Activated CD4-positive, alpha-beta T cell treated with anti-CD3 and anti-CD28 coated beads, Interleukin-2, Interleukin-4, amounts not matched to agents 100 ng/mL and 50 ng/mL, durations not matched to agents 16 hours and 8 hours (primary cell): ENCODE data around the gene CLUH.
"Not testable (repeated sequence)": the region's sequence is repeated elsewhere in the genome, so short reads cannot be mapped to it uniquely, and the experiment has no call there.

Experiments
- DNase-seq: peaks from one replicate; pipeline ENCODE4 v3.0.0-alpha.2; 2020; ENCODE audit warnings: low spot score

The CLUH gene

DNA sequence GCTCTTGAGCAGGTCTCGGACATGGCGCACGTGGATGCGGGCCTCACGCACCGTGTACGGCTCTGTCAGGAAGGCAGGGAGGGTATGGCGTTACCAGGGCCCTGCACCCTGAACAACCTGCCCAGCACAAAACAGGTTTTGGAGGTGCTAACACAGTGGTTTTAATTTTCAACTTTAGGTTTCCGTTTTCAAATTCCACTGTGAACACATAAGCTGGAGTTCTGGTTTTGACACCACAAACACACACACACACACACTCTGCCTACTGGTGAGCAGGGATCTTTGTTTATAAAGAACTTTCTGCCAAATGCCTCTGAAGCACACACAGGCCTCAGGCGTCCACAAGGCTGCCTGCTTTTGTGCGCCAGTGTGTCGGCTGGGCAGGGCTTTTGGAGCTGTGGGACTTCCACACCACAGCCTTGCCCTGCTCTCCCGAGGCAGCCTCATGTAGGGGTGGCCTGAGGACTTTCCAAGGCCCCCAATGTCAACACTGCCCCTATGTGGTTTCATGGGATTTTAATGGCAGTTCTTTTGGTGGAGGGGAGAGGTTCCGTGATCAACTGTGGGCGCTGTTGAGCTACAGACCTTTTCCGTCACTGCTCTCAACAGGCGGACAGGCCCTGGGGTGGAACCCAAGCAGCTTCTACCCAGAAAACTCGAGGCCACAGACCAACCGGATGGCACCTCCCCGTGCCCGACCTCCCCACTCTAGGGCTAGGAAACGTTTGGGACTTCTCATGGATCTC is 9.4 kb downstream of the CLUH start:
- DNase-seq: no peak

DNA sequence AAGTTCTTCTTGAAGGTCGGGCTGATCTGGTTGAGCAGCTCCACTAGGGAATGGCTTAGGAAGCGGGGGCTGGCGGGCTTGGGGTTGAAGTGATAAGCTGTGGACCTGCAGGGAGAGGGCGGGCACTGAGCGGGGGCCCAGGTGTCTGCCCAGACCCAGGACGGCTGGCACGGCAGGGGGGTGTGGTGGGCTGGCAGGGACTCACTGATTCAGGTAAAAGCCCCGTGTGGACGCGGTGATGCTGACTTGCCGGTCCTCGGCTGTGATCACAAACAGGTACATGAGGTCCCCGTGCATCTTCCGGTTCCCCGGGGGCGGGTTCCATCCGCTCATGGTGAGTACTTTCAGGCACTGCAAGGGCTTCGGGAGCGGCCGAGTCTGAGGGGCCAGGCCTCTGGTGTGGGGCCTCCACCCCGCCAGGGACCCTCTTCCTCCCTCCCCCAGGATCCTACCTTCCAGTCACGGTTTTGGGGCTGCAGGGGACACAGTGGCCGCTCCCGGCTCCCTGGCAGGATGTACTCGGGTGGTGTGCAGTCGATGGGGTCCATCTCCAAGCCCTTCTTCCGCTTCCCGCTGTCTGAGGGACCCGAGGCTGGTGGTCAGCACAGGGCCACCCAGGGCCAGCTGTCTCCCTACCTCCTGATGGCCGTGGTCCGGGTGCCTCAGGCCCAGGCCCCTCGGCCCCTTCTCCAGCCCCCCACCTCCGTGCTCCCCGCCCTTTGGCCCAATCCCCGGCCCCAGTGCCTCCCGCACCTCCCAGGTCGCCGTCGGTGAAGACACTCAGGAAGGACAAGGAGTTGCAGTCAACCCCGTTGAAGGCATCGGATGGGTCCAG is 10.2 kb downstream of the CLUH start:
- DNase-seq: no peak

DNA sequence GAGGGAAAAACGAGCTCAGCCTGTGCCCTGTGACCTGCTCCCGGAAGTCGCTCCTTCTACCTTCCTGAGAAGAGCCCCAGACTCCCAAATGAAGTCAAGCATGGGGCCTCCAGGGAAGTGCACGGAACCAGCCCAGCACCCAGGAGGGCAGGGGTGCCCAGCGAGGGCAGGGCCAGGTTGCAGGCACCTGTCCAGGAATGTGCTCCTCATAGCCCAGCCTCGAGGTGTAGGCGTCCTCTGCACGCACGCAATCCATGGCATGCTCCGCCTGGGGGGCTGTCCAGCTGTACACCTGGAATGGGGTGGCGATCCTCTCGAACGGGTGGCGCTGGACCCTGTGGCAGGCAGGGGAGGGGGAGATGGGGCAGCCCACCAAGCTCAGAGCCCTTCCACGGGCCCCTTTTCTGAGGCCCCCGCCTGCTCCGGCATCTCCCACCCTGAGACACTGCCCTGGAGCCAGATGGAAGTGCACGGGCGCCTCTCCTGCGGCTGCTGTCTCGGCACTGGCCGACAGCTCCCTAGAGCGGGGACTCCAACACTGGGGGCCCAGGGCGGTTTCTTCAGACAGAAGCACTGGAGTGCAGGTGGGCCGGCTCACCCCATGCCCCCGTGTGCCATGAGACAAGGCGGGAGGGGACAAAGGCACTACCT is 10.9 kb downstream of the CLUH start:
- DNase-seq: no peak

DNA sequence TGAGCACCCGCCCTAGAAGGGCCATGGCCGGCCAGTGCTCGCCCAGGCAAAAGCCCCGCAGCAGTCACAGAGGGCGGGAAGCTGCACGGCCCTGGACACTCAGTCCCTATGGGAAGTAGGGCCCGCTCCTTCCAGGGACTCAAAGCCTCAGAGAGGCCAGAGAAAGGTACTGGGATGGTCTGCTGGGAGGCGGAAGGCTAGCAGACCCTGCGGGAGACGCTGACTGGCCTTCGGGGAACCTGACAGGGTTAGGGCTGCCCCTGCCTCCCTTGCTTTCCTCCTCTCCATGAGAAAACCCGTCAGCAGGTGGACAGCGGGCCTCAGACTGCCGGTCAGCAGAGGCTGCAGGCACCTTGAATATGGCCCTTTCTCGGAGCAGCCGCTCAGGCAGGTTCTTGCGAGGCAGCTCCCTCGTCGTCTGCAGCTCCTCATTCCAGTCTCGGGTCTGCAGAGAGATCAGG is 11.5 kb downstream of the CLUH start:
- DNase-seq: no peak

DNA sequence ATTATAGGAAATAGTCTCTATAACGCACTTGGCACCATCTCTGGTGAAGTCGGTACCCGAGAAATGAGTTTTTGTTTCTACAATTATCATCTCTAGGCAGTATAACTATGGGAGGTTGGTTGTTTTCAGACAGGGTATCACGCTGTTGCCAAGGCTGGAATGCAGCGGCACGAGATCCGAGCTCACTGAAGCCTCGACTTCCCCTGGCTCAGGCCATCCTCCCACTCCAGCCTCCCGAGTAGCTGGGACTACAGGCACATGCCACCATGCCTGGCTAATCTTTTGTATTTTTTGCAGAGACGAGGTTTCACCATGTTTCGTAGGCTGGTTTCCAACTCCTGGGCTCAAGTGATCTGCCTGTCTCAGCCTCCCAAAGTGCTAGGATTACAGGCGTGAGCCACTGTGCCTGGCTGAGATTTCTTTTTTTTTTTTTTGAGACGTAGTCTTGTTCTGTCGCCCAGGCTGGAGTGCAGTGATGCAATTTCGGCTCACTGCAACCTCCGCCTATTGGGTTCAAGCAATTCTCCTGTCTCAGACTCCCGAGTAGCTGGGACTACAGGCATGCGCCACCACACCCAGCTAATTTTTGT is 12.3 kb downstream of the CLUH start:
- not testable (repeated sequence) for DNase-seq

DNA sequence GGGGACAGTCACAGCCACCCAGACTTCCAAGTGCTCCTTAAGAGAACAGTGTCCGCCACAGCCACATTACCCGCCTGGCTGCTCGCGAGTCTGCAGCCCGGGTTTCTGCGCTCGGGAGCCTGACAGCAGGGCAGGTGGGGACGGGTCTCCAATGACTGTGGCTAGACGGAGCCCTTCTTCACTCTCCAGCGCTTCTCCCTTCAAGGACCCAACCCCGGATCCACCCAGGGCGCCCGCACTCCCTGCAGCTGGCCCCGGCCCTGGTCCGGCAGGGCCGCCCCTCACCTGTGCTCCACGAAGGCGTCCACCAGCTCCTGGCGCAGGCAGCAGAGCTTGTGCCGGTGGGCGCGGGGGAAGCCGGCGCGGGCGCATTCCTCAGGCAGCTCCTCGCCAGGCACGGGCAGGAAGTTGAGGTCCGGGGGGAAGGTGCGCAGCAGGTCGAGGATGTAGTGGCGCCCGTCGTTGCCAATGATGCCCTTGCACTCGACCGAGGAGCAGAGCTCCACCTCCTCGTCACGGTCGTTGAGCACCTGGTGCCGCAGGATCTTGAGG is 13.9 kb downstream of the CLUH start:
- no peak for DNase-seq

DNA sequence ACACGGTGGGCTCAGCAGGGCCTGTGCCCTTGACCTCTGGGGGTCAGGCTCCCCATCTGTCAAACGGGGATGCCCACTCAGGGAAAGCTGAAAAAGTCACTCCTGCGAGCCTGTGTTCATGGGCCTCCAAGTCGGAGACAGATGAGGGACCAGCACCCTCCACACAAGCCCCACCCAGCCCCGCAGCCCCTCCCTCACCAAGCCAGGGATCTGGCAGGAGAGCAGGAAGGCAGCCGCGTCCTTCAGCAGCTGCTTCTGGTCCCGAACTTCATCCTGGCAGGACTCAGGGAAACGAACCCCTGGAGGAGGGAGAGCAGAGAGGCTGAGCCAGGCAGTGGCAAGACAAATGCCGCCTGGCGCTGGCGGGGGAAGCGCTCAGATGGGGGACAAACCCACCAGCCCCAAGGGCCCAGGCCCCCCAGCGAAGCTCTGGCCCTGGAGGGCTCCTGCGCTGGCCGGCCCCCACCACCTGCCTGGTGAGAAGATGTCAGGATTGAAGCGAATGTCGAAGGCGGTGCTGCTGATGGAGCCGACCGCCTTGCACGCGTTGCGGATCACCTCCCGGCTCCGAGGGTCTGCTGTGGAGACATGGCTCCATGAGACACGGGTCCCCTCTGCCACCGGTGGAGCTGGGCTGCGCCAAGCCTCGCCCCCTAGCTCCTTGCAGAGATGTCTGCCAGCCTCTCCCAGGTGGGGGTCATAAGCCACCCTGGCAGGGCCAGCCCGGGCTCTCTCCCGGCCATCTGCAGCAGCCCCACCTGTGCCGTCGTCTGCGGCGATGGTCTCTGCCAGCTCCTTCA is 15.4 kb downstream of the CLUH start:
- DNase-seq: no peak

DNA sequence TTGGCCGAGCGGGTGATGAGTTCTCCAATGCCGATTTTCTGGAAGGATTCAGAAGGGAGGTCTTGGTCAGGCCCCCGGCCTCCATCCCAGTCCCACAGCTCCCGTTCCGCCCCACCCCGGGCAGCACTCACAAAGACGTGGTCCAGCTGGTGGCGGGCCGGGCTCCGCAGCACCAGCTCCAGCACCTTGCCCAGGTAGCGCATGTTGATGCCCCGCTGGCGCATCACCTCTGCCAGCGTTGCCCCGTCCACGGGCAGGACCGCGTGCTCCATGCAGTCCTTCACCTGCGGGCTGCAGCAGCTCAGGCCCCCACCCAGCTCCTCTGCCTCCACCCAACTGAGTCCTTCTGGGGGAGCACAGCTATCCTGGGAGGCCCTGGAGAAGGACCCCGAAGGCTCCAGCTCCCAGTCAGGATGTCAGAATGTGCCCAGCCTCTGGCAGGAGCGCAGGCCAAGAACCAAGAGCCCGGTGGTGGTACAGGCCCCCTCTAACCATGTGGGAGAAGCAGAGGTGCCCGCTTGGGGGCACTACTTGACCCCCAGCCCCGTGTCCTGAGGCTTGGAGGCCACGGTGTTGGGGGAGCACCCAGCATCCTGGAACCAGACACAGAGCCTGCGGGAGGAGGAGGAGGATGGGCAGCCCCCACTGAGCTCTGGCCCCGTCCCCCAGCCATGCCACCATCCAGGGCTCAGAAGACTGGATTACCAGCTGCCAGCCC is 16.2 kb downstream of the CLUH start:
- no peak for DNase-seq

DNA sequence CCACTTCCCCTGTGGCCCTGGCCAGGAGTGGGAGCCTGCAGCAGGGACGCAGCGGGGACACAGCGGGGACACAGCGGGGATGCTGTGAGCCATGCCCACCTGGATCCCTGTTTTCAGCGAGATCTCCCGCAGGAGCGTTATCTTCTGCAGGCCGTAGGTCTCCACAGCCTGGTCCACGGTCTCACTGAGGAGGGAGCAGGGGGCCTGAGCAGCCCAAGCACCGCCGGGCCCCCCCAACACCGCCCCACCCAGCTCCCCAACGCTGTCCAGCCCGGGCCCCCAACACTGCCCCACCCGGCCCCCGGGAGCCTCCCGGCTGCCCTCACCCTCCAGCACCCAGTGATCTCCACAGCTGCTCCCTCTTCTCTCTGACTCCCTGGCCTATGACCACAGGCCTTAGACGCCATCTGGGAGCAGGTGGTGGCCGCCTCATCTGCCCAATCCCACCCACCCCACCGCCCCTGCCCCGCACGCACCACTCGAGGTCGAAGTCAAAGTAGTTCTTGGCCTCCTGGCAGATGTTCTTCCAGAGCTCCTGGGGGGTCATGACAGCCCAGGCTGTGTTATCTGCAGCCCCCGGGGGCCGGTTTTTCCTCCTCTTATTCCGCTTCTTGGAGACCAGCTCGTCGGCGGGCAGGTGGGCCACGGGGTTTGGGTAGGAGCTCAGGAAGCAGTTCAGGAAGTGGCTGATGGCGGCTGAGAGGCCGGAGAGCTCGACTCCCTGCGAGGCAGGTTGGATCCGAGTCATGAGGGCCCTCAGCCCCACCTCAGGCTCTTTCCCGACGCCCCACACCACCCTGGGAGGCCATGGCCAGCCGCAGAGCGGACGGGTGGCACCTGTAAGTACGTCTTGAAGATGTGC is 17.0 kb downstream of the CLUH start:
- DNase-seq: no peak

DNA sequence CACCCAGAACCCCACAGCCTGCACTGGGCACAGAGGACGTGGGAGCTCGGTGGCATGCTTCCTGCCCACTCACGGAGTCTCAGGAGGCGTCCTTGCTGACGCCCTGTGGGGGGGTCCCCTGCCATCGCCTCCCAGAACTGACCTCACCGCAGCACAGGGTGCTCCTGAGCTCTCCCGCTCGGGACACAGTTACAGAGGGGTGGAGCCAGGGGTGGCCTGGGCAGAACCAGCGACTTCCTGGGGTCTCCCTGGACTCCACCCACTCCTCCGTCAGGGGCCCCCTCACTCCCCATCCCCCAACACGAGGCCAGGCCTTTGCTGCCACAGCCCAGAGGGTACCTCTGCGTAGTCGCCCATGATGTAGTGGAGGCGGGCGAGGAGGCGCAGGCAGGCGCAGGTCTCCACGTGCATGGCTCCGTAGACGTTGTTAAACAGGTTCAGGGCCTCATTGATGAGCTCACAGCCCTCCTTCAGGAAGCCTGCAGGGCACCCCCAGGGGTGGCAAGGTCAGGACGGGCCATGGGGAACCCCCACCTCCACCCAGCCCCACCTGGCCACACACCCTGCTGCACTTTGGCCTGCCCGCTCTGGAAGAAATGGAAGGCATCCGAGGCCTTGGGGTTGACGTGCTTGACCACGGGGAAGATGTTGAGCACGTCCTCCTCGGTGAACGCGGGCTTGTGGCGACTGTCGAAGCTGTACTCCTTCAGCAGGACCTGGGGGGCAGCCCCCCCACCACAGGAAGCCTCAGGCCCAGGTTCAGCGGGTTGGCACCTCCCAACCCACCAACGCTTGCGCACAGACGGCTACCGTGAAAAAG is 17.8 kb downstream of the CLUH start:
- DNase-seq: no peak

DNA sequence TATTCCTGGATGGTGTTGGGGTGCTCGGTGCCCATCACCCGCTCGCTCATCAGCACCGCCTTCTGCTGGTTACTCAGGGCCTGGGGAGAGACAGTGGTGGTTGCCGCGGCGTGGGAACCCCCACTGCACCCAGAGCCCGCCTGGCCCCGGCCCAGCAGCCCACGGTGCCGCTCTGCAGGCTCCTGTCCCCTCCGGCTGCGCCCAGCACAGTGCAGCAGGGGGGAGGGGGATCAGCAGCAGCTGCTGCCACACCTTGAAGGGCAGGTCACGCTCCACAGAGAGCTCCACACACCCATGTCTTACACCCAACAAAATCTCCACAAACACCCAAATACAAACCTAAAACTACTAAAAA is 18.8 kb downstream of the CLUH start:
- no peak for DNase-seq

DNA sequence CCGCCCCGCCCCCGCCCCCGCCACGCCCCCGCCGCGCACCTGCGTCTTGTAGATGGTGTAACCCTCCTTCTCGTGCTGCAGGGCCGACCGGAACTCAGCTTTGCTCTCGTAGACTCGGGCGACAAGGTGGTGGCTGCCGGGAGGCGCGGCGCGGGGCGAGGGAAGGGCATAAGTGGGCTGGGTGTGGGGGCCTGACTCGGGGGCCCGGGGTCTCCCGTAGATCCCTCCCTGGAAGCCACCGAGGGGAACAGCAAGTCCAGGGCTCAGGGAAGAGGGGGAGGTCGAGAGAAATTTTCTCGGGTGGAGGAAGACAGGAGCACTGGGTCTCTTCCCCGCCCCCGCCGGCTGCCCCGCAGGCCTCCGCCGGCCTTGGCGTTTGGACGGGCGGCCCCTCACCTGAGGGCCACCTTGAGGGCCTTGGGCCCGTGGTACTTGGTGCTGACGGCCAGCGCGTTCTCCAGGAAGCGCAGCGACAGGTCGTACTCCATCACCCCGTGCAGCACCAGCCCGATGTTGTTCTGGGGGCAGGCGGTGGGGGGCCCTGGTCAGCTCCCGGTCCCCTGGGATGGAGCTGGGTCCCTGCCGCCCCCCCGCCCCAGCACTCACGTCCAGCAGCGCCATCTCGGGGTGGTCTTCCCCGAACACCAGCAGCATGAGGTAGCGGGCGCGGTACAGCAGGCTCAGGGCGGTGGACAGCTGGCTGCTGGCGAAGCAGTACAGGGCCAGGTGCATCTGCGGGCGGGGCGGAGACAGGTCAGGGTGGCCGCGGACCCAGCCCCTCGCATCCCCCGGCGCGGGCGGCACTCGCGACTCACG is 19.4 kb downstream of the CLUH start:
- no peak for DNase-seq

DNA sequence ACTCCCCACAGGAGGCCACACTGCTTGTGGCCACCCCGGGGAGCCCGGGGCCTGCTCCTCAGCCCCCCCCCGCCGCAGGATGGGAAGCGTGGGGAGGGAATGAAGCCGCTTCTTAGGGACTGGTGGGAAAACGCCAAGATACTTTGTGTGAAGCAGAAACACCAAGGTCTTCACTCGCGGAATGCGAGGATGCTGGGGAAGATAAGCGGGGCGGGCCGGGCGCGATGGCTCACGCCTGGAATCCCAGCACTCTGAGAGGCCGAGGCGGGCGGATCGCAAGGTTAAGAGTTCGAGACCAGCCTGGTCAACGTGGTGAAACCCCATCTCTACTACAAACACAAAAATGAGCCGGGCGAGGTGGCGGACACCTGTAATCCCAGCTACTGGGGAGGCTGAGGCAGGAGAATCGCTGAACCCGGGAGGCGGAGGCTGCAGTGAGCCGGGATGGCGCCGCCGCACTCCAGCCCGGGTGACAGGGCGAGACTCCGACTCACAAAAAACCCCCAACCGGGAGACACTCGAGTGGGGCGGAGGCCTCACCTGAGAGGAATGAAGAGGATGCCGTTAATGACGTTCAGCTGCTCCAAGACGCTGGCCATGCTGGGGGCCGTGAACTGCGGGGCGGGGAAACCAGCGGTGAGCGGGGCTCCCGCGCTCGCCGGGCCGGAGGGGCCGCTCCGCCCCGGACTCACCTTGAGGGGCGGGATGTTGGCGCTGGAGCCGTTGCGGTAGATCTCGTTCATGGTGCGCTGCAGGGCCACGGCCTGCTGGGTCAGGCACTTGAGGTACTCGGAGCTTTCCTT is 20.3 kb downstream of the CLUH start:
- no peak for DNase-seq

DNA sequence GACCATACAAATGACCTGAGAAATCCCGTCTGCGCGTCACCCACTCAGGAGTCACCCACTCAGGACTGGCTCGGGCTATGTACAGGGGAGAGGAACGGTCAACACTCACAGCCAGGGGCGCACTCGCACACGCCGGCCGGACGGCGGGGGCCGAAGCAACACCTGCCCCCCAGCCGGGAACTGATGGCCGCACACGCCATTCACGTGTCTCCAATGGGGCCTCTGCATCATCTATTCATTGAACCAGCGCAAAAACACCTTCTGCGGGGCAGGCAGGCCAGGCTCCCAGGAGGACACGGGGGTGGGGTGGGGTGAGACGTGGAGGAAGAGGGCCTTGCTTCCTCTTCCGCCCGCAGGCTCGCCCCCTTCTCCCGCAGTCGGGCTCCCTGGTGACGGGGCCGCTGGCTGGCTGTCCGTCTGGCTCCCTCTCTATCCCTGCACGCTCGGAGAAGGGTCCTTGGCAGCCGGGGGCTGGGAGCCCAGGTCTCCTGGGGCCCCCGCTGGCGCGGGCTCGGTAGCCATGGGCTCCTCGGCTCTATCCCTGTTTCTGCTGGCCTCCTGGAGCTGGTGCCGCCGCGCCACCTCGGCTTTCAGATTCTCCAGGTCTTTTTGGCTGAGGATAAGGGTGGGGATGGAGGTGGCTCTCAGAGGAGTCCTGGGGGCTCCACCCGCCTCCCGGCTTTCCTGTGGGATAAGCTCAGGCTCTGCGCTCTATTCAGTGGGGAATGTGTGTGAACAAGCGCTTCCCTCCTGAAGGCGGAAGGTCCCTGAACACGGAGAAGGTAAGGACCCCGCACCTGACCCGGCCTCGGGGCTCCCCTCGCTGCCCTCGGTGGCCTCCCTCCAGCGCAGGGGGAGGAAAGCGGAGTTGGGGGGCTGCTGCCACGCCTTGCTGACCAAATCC is 21.1 kb downstream of the CLUH start:
- DNase-seq: no peak

DNA sequence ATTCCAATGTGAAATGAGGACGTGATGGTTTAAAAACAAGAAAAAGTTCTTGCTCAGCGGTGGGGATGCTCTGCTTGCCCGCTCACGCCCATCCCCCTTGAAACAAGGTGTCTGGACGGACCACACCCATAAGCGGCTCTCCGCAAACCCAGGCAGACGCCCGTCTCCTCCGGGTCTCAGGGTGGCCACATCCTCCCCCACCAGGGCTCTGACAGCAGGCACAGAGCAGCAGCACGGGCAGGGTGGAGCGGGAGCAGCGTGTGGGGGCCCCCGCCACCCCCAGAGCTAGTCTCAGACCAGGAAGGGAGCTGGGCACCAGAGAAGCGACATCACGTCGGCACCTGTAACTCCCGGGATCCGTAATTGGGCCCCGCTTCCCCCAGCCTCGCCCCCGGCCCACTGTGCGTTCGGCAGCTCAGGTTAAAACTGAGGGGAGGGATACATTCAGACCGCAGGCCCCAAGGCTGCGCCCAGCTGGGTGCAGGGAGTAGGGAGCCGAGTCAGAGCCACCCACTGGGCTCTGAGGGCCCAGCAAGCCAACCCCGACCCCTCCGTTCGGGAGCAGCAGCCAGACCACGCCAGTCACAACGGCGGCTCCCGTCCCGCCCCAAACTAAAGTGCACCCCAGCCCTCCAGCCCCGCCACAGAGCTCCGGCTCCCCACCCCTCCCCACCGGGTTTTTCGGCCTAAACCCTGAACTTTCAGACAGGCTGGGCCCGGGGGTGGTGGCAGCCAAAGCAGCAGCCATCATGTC is 22.0 kb downstream of the CLUH start:
- DNase-seq: no peak
